RPMI8226 (cell line): ENCODE data around the gene PGAP2.
A peak's percentile ranks its signal among the peaks of the same experiment; 100 is the strongest.
"Not testable (repeated sequence)": the region's sequence is repeated elsewhere in the genome, so short reads cannot be mapped to it uniquely, and the experiment has no call there.

Experiments
- DNase-seq: peaks from one replicate; pipeline ENCODE4 v3.0.0-alpha.2; 2015

The PGAP2 gene

DNA sequence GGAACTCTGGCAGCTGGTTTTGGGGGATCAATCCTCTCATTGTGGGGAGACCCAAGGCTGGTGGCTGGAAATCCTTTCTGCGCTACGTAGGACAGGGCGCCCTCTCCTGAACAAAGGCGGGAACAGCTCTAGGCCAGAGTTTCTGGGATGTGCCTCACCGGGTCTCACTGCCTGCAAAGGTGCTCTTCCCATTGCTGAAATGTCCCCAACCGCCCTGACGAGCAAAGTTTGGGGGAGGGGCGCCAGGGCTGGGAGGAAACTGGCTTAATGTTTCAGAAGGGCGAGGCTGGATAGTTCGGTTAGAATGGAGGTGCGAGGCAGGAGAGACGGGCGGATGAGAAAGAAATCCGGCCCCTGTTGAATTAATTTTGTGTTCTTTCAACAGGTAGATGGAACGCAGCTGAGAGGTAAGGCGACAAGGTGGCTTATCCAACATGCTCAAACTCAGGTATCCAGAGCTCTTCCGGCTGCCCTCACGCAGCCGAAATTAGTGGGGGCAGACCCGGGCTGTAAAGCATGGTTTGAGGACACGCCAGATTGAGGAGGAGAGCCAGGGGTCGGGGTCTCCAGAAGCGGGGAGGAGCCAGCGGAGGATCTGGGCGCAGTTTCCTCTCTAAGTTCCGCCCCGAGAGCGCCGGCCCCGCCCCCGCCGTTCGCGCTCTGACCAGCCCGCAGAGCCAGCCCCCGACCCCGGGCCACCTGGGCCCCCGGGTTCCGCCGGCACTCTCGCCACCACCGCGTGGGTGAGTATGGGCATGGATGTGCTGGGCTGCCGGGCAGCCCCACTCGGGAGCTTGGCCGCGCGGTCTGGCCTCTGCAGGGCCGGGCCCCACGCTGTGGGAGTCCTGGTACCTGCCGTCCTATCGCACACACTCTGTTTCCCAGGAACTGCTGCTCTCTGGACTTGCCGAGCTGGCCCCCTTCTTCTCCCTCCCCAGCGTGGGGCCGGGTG lies at the start of gene PGAP2:
TSS of gene PGAP2 (plus strand) at position 652 of the 952 bp plus-strand sequence. CDS start 2,700 bp downstream, outside the sequence.
- DNase-seq: peak; percentile 58

DNA sequence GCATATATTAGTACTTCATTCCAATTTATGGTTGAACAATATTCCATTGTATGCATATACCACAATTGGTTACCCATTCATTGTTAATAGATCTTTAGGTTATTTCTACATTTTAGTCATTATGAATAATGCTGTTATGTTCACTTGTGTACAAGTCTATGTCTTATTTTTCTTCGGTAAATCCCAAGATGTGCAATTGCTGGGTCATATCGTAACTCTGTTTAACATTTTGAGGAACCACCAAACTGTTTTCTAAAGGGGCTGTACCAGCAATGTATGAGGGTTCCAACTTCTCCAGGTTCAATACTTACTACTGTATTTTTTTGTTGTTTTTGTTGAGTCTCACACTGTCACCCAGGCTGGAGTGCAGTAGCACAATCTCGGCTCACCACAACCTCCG lies 44.1 kb upstream of the PGAP2 start:
- no peak for DNase-seq

DNA sequence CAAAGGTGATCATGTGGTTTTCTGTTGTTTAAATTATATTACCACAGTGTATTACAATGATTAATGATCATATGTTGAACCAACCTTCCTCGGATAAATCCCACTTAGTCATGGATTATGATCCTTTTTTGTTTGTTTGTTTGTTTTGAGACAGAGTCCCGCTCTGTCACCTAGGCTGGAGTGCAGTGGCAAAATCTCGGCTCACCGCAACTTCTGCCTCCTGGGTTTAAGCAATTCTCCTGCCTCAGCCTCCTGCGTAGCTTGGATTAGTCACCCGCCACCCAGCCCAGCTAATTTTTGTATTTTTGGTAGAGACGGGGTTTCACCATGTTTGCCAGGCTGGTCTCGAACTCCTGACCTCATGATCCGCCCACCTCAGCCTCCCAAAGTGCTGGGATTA lies 41.5 kb upstream of the PGAP2 start:
- not testable (repeated sequence) for DNase-seq

DNA sequence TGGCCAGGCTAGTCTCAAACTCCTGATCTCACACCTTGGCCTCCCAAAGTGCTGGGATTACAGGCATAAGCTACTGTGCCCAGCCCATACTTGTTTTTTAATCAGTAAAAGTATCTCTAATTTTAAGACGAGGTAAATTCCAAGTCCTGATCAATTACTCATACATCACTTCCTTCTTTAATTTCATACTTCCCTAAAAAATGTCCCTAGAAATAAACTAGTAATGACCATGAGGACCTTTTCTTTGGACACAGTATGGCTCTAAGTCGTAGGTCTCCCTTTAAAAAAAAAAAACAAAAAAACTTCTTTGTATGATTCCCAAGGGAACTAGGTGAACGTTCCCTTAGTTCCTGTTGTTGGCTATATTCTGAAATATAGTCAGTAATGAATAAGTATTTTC lies 40.8 kb upstream of the PGAP2 start:
- DNase-seq: no peak

DNA sequence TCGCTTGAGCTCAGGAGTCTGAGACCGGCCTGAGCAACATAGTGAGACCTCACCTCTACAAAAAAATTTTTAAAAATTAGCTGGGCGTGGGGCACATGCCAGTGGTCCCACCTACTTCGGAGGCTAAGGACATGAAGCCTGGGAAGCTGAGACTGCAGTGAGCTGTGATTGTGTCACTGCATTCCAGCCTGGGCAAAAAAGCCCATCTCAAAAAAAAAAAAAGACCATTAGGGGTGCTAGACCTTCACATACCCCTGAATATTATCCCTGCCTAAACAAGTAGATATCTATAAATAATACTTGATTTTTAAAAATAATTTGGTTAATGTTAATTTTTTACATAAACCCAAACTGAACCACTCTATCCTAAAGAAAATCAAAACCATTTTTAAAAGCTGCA lies 35.2 kb upstream of the PGAP2 start:
- DNase-seq: no peak

DNA sequence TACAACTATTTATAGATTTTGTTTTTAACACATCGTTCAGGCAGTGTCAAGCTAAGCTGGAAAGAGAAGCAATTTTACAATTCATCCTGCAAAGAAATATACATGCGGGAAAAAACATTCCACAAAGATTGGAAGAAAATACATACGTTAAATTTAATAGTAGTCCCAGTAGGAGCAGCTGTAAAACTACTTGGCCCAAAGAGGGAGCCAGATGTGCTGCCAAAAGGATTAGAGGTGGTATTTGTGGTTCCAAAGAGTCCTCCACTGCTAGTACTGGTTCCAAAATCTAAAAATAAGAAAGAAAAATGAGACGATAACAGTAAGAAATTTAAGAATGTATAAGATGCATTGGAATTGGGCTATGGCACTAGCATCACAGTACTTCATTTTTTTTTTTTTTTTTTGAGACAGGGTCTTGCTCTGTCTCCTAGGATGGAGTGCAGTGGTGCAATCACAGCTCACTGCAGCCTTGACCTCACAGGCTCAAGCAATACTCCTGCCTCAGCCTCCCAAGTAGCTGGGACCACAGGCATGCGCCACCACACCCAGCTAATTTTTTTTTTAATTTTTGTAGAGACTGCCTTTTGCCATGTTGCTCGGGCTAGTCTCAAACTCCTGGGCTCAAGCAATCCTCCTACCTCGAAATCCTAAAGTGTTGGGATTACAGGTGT lies 32.5 kb upstream of the PGAP2 start:
- no peak for DNase-seq

DNA sequence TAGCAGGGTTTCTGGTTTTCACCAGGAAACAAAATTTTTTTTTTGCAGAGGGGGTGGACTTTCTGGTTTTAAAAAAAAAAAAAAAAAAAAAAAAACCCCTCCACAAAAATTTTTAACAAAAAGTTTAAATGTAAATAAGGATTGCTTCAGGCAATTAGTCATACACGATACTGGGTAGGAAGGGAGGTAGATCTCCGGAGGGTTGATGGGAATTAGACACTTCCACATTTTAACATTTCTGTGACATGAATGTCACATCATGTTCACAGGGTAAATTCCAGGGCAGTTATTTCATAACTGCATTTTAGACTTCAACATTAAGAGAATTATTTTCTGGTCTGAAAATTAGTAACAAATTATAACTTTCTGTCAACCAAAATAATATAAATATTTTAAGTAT lies 26.9 kb upstream of the PGAP2 start:
- no peak for DNase-seq

DNA sequence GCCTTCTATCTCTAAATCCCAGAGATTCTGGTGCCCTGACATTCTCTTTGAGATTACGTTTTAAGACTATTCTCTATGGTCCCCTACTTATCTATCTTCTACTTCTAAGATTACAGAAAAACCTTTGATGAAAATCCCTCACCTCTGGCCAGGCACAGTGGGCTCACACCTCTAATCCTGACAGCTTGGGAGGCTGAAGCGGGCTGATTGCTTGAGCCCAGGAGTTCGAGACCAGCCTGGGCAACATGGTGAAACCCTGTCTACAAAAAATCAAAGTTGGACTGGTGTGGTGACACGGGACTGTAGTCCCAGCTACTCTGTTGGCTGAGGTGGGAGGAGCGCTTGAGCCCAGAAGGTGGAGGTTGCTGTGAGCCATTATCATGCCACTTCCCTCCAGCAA lies 25.4 kb upstream of the PGAP2 start:
- DNase-seq: no peak

DNA sequence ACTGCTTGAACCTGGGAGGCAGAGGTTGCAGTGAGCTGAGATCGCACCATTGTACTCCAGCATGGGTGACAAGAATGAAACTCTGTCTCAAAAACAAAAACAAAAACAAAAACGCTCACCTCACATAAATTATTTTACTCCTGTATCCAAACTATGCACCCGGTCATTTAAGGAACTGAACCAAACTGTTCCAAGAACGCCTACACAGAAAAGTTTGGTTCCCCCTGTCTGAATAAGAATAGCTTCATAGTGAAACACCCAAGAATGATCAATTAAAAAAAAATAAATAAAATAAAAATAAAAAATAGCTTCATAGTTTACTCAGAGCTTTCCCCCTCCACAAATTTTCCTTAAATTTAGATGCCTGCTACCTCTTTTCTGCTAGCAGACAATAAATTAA lies 24.7 kb upstream of the PGAP2 start:
- no peak for DNase-seq

DNA sequence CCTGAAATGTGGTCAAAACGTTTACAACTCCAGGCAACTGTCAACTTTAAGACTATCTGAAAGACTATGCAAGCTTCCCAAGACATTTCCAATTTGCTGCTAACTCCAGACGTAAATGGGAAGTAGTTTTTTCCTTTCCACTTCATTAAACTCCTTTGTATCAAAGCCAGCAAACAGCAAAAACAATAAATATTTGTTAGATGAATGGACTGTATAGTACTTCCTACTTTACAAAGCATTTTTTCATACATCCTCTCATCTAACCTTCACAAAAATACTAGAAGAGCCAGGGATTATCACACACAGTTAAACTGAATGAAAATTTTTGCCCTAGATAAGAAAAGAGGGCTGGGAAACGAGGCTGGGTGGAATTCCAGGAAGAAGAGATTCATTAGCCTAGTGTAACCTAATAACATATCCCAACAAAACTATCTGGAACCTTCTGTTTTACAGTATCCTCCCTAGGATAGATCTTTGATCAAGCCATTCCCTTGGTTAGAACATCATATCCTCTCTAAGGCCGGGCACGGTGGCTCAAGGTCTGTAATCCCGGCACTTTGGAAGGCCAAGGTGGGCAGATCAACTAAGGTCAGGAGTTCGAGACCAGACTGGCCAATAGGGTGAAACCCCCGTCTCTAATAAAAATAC lies 21.5 kb upstream of the PGAP2 start:
- DNase-seq: no peak

DNA sequence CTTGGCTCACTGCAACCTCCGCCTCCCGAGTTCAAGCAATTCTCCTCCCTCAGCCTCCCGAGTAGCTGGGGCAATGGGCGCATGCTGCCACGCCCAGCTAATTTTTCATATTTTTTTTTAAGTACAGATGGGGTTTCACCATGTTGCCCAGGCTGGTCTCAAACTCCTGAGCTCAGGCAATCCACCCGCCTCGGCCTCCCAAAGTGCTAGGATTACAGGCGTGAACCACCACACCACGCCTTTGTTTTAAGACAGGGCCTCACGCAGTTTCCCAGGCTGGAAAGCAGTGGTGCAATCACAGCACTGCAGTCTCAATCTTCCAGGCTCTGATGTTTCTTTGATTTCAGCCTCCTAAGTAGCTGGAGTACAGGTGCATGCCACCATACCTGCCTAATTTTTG lies 14.0 kb upstream of the PGAP2 start:
- DNase-seq: not testable (repeated sequence)

DNA sequence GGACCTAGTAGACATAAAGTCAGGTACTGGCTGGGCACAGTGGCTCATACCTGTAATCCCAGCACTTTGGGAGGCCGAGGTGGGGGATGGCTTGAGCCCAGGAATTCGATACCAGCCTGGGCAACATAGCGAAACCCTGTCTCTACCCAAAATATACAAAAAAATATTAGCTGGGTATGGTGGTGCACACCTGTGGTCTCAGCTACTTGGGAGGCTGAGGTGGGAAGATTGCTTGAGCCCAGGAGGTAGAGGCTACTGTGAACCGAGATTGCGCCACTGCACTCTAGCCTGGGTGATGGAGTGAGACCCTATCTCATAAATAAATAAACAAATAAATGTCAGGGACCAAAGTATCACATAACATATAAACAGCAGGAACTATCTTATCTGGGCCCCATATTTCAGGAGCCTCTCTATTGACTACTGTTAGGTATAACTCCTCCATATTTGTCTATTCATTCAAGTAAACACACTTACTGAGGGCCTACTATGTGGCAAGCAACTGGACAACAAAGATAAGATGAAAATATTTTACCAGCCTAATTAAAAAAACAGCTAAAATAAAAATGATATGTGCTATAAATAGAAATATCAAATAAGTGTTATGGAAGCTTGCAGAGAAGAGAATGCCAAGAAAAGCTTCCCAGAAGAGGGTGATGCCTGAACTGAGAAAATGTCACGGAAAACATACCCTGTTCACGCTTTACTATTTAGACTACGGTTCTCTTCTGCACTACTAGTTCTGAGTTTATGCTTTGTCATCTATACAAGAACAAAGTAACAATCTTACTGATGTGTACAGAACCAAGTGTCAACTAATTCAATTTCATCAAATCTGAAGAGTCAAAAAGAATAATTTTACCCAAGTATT lies 13.0 kb upstream of the PGAP2 start:
- DNase-seq: no peak

DNA sequence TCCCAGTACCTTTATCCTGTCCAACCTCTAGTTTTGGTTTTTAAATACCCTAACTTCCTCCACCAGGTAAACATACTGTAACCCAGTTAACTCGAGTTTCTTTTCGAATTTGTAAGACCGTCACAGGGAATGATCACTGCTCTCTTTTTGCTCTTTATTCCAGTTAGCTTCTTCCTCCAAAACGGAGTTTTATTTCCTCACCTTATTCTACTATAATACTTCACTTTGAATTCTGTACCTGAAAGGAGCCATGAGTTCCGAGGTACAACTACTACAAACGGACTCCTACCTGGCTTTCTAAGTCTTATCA lies 12.4 kb upstream of the PGAP2 start:
- no peak for DNase-seq

DNA sequence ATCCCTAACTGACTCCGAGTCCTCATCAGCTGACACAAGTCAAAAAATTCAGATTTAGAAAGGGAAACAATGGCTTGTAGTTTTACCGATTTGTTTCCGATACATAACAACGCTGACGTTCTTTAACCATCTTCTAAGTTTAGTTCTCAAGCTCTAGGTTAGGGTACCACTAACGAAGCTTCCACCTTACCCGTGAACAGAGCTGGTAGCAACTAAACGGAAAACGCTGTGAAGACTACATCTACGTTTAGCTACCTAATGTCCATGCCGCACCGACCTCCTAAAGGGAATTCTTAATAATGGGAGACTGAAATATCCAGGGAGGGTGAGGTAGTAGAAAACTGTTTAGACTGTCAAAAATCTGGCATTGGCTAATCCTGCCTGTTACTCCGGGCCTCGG lies 12.0 kb upstream of the PGAP2 start:
- DNase-seq: no peak

DNA sequence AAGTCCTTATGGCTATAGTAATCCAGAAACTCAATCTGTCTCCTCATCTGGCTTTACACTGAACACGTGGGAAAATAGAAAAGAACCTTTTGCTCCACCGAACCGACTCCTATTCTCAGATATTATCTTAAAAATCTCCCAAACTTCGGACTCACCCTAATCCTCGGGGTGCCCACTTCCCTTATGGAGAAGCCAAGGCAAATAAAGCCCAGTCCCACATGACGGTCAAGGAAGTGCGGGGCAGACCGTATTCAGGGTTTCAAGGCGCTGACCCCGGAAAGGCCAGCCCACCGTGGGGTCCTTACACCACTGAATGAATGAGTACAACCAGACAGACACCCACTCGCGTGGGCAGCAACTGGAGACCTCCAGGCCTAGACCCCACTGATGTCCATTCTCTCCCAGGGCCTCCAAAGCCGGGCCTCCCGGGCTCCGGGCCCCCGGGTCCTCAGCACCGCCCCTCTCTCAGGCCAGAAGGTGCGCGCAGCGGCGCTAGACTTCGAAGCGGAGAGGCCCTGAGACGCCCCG lies 11.5 kb upstream of the PGAP2 start:
- no peak for DNase-seq

DNA sequence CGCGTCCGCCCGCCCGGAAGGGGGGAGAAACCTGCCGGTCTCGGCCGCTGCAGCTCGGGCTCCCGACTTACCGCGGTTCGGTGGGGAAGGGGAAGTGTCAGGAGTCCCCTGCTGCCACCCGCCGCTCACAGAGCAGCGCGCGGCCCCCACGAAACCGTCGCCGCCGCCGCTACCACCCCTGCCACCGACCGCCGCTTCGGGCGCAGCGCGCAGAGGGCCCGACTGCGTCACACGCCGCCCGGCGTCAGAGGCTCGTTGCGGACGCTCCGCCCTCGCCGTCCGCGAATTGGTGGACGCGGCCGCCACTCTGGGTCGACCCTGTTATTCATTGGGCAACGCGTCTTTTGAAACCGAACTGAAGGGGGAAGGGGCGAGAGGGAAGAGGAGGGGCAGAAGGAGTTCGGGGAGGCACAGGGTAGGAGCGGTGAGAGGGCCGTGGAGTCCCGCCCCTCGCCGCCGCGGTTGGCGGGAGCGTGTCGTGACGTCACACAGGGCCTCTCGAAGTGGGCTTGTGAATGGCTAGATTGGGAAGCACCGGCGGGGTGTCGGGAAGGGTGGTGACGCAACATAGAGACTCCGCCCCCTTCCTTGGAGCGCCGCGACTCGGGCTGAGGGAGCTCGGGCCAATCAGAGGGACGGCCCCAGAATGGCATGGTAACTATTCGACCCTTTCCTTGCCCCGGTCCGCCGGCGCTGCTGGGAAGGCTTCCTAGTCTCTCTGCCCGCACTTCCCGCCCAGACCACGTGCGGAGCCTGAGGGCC lies 10.8 kb upstream of the PGAP2 start, which contains the start of gene NUP98:
TSS of gene NUP98 (minus strand) at position 226 of the 762 bp plus-strand sequence. CDS start 15,437 bp downstream, outside the sequence.
- peak; percentile 97 for DNase-seq

DNA sequence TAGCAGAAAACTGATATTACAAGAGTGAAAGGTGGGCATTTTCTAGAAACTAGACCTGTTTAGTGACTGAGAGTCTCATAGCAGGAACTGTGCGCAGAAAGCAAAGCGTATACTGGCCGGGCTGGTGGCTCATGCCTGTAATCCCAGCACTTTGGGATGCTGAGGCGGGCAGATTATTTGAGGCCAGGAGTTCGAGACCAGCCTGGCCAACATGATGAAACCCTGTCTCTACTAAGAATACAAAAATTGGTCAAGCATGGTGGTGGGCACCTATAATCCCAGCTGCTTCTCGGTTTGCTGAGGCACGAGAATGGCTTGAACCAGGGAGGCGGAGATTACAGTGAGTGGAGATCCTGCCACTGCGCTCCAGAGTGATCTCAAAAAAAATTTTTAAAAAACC lies 9.2 kb upstream of the PGAP2 start:
- no peak for DNase-seq

DNA sequence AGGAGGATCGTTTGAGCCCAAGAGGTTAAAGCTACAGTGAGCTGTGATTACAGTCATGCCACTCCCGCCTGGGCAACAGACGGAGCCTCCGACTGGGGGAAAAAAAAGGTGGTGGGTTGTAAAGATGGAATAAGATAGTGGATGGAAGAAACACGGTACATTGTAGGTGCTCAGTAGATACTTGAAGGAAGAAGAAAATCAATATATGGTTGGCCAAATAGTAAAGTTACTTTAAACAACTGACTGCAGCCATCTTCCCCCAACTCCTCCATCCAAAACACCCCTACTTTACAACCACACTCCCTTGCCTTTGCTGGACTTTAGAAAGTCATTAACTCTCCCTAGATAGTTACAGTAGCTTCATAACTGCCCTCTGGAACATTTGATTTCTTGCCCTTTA lies 8.5 kb upstream of the PGAP2 start:
- DNase-seq: no peak

DNA sequence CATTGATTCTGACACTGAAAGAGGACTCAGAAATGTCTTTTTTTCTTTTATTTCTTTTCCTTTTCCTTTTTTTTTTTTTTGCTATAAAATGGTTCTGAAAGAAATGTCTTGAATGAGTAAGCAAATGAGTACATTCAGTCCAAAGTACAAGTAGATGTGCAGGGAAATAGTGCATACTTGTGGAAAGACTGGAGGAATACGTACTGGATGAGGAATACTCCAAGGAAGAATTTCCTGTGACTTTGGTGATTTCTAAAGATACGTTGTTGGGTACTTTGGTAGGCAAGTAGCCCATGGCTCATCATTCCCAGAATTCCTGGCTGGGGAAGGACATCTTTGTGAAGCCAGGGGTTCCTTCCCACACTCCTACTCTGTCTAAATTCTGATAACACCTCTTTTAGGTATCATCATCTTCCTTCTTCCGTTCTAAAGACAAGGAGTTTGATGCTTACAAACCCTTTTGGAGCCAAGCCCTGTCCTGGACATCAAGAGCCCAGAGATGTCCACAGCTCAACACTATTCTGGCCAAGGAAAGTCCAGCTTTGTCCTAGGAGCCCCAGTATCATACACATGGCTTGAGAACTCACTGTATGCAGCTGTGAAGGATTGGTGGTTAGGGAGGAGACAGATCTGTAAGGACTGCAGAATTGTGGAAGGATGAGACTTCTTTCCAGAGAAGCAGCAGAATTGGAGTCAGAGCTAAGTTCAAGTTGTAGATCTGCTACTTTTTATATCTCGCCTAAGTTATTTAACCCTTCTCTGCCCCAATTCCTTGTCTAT lies 6.2 kb upstream of the PGAP2 start:
- DNase-seq: no peak

DNA sequence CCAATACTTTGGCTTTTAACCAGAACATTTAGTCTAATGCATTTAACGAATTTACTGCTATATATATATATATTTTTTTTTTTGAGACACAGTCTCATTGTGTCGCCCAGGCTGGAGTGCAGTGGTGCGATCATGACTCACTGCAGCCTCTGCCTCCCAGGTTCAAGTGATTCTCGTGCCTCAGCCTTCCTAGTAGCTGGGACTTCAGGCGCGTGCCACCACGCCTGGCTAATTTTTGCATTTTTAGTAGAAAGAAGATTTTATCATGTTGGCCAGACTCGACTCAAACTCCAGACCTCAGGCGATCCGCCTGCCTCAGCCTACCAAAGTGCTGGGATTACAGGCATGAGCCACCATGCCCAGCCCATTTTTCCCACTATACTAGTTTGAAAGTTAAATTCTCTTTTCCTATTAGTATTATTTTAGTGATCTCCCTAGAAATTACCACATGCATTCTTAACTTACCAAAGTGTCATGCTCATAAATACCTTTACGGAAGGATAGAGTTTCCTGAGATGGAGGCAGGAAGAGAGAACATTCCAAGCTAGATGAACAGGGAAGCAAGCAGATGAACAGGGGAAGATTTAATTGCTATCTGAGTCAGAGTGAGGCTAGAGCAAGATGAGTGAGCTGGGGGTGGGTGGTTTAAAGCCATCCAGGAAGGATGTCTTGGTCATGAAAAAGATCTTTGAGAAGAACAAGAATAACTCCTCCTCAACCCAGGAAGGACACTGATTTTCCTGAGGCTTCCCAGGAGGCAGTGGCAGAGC lies 4.4 kb upstream of the PGAP2 start:
- DNase-seq: no peak
